Loucy (cell line): ENCODE data around the gene GCG.

Experiments used
- H2AFZ ChIP-seq: fragments of 200-600 bp; sonication (generic); 2 replicates; pipeline ENCODE4 v1.6.0; 2016; ENCODE audit warnings: antibody characterized with exemption, mild to moderate bottlenecking, low read length, moderate library complexity
- H3F3A ChIP-seq: fragments of 200-600 bp; 2 replicates; pipeline ENCODE4 v1.6.0; 2016; ENCODE audit warnings: antibody characterized with exemption, low read depth, mild to moderate bottlenecking
- H3K27me3 ChIP-seq: fragments of 200-600 bp; sonication (generic); 2 replicates; pipeline ENCODE4 v1.6.1; 2014; ENCODE audit warnings: low read length, mild to moderate bottlenecking; ENCODE audit not compliant: insufficient read depth, poor library complexity, severe bottlenecking
- H3K36me3 ChIP-seq: fragments of 200-600 bp; sonication (generic); 2 replicates; pipeline ENCODE4 v1.6.1; 2016; ENCODE audit warnings: low read length; ENCODE audit not compliant: insufficient read depth
- H3K4me1 ChIP-seq: fragments of 200-600 bp; sonication (generic); 2 replicates; pipeline ENCODE4 v1.5.1; 2014; ENCODE audit warnings: low read length, mild to moderate bottlenecking; ENCODE audit not compliant: insufficient read depth, poor library complexity, severe bottlenecking
- H3K4me2 ChIP-seq: fragments of 200-600 bp; sonication (generic); 2 replicates; pipeline ENCODE4 v1.6.0; 2014; ENCODE audit warnings: antibody characterized with exemption, low read length, low read depth, mild to moderate bottlenecking; ENCODE audit not compliant: poor library complexity, severe bottlenecking
- H3K4me3 ChIP-seq: fragments of 200-600 bp; sonication (generic); 2 replicates; pipeline ENCODE4 v1.5.1; 2014; ENCODE audit warnings: low read length, mild to moderate bottlenecking, mixed read lengths; ENCODE audit not compliant: poor library complexity, severe bottlenecking
- H3K79me2 ChIP-seq: fragments of 200-600 bp; sonication (generic); 2 replicates; pipeline ENCODE4 v1.6.1; 2014; ENCODE audit warnings: low read length; ENCODE audit not compliant: insufficient read depth
- H3K9ac ChIP-seq: fragments of 200-600 bp; sonication (generic); 2 replicates; pipeline ENCODE4 v1.6.0; 2014; ENCODE audit warnings: mild to moderate bottlenecking, low read depth, low read length, moderate library complexity; ENCODE audit not compliant: poor library complexity, severe bottlenecking
- H3K9me2 ChIP-seq: fragments of 200-600 bp; sonication (generic); replicated peaks from 2 replicates; pipeline ENCODE4 v1.6.1; 2016; ENCODE audit warnings: low read depth, low read length, mixed read lengths
- H3K9me3 ChIP-seq: fragments of 200-600 bp; sonication (generic); 2 replicates; pipeline ENCODE4 v1.6.1; 2014; ENCODE audit warnings: mild to moderate bottlenecking, antibody characterized with exemption, low read length, low read depth; ENCODE audit not compliant: insufficient read depth
- H4K20me1 ChIP-seq: fragments of 200-600 bp; sonication (generic); 2 replicates; pipeline ENCODE4 v1.6.0; 2014; ENCODE audit warnings: antibody characterized with exemption, low read length, mild to moderate bottlenecking; ENCODE audit not compliant: insufficient read depth, poor library complexity, severe bottlenecking
- EZH2phosphoT487 ChIP-seq: fragments of 200-600 bp; IDR thresholded peaks from 2 replicates; pipeline ENCODE4 v1.6.1; 2018; ENCODE audit warnings: antibody characterized with exemption, mild to moderate bottlenecking, moderate library complexity, borderline replicate concordance
- TF ChIP-seq, protein P1 (sequence below): fragments of 200-600 bp; sonication (generic); conservative IDR thresholded peaks from 2 replicates; pipeline ENCODE4 v1.5.1; 2014; ENCODE audit warnings: mild to moderate bottlenecking, antibody characterized with exemption, low read length

The GCG gene

DNA sequence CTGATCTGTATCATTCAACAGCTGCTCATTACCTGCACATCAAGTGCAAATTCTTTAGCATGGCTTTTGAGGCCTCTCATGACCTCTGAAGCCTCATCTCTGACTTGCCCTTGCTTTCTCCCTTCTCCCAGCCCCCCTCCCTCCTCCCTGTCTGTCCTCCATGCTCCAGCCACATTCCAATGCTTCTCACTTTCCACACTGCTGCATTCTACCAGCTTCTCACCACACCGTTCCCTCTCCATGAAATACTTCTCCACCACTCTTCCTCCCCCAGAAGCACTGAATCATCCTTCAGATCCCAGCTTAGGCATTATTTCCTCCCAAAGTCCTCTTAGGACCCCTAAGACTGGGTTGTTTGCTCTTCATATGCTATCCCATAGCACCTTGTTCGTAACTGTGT, 26.9 kb downstream of the GCG start:
- H3K4me3 ChIP-seq = no peak overlapping the region
- H4K20me1 ChIP-seq = no peaks in the 10 kb centered on the region
- 0 out of 2 replicates have a peak, but pooled peaks cover 2% of the 10 kb centered on the region for H3F3A ChIP-seq
- peaks cover 18% of the 10 kb centered on the region for H3K4me1 ChIP-seq
- no peaks in the 10 kb centered on the region for H3K9me3 ChIP-seq
- H3K36me3 ChIP-seq = no peaks in the 10 kb centered on the region
- peak overlapping the region; percentile 27; the same call in 1 of the 2 replicates for H2AFZ ChIP-seq
- TF ChIP-seq EZH2phosphoT487 = no peak
- TF ChIP-seq, protein P1, sequence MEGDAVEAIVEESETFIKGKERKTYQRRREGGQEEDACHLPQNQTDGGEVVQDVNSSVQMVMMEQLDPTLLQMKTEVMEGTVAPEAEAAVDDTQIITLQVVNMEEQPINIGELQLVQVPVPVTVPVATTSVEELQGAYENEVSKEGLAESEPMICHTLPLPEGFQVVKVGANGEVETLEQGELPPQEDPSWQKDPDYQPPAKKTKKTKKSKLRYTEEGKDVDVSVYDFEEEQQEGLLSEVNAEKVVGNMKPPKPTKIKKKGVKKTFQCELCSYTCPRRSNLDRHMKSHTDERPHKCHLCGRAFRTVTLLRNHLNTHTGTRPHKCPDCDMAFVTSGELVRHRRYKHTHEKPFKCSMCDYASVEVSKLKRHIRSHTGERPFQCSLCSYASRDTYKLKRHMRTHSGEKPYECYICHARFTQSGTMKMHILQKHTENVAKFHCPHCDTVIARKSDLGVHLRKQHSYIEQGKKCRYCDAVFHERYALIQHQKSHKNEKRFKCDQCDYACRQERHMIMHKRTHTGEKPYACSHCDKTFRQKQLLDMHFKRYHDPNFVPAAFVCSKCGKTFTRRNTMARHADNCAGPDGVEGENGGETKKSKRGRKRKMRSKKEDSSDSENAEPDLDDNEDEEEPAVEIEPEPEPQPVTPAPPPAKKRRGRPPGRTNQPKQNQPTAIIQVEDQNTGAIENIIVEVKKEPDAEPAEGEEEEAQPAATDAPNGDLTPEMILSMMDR = no peak
- no peaks in the 10 kb centered on the region for H3K27me3 ChIP-seq
- H3K4me2 ChIP-seq = no peak overlapping the region
- no peaks in the 10 kb centered on the region for H3K9me2 ChIP-seq
- no peaks in the 10 kb centered on the region for H3K79me2 ChIP-seq
- no peak overlapping the region for H3K9ac ChIP-seq

DNA sequence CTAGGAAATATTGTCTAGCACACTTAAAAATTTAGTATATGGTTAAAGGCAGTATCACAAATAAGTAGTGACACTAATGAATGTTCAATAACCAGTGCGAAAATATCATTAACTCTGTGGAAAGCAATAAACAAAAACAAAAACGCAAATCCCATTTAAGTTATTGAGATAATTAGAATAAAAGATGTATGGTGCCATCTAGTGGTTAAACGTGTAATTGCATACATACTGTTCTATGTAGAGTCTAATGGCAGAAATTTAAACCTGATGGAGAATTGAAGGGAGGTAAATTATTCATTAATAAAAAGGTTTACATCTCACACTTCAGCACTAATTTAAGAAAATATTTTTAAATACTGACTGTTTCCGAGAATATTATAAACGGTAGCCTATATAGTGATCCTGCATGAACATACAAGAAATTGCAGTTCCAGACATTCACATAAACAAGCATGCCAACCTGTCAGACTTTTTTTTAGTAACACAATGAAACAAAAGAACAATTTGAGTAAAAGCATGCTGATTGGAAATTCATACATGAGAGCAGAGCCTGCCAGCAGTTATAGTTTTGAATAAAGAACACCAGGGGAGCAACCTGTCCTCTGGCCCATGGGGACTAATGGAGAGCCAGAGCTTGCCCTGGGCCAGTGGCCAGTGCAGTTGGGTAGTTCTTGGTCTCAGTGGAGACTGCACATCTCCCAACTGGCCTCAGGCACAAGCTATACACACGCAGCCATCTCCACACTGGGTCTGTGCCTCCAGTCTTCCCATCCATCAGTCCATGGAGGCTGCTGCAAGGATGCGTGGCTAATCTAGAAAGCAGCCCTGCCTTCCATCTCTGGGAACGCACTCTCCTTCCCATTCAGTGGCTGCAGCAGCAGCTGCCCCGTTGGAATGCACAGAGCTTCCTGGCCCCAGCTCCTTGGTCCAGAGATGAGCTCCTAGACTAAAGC, 28.0 kb downstream of the GCG start:
- H3K9ac ChIP-seq = no peak overlapping the region

DNA sequence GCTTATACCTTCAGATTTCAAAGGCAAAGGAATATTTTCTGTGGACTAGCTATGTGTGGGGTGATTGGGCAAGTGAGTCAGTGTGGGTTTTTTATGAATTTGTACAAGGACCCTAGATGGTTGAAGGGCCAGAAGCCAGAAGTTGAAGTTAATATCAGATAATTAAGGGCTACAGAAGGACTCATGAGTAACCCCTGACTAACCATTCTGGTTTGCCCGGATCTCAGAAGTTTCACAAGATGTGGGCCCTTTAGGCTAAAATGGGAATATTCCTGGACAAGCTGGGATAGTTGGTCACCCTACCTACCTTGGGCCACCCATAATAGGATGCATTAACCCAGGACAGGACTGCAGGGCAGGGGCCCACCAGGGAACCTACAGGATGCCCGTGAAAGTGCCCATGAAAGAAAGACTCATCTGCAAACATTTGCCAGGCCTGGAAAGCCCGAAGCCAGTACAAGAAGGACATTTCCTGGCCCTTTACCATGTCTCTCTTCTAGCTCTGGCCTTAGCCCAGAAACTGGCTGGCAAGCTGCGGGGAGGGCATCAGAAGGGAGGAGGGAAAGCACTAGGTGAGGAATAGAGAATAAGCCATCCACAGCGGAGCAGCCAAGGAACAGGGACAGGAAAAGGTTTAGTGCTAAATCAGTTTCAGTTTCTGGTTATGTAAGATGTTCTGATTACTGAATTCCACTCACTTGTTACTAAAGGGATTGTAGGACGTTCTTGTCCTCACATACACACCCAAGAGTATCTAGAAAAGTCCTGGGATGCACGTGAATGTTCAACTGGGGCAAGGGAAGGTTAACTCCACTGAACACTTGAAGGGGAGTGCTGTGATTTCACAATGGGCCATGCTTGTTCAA, 33.6 kb downstream of the GCG start:
- no peaks in the 10 kb centered on the region for H3K9me3 ChIP-seq
- peaks cover 11% of the 10 kb centered on the region for H3K4me1 ChIP-seq
- no peaks in the 10 kb centered on the region for H3F3A ChIP-seq
- no peaks in the 10 kb centered on the region for H3K36me3 ChIP-seq
- no peak overlapping the region for H3K4me2 ChIP-seq
- no peaks in the 10 kb centered on the region for H3K79me2 ChIP-seq
- H3K9me2 ChIP-seq = no peaks in the 10 kb centered on the region
- no peaks in the 10 kb centered on the region for H4K20me1 ChIP-seq
- no peak overlapping the region for H3K4me3 ChIP-seq
- TF ChIP-seq, protein P1 = no peak
- TF ChIP-seq EZH2phosphoT487 = no peak
- no peak overlapping the region for H3K9ac ChIP-seq
- H2AFZ ChIP-seq = no peak overlapping the region
- no peaks in the 10 kb centered on the region for H3K27me3 ChIP-seq

More for the DNA sequence above, 28.0 kb downstream of the GCG start:
- Histone ChIP-seq H3K9me2 (no peaks in the 10 kb centered on the region), H3F3A (0 out of 2 replicates have a peak, but pooled peaks cover 2% of the 10 kb centered on the region), H2AFZ (peak overlapping the region; percentile 27), H3K36me3 (no peaks in the 10 kb centered on the region), H3K4me2 (no peak overlapping the region), H4K20me1 (no peaks in the 10 kb centered on the region), H3K27me3 (no peaks in the 10 kb centered on the region), H3K4me3 (no peak overlapping the region), H3K9me3 (no peaks in the 10 kb centered on the region), H3K79me2 (no peaks in the 10 kb centered on the region), H3K4me1 (peaks cover 22% of the 10 kb centered on the region)
- TF ChIP-seq, protein P1 = peak; percentile 91
- no peak for TF ChIP-seq EZH2phosphoT487
